ENCODE data around the gene DNAH17.

The DNAH17 gene

GRCh38 chr17:78607038-78607437, 29.8 kb upstream of the DNAH17 start:
- no peak for TF ChIP-seq TCF4 (CRISPR knock-in tag; IDR thresholded peaks at IDR 0.05; ENCODE audit: borderline replicate concordance)
- no peak for TF ChIP-seq PATZ1 (CRISPR knock-in tag; IDR thresholded peaks at IDR 0.05; ENCODE audit: borderline replicate concordance)
- TF ChIP-seq POU6F1 (CRISPR knock-in tag; IDR thresholded peaks at IDR 0.05; ENCODE audit: borderline replicate concordance, low read depth) = no peak
- no peak for TF ChIP-seq SNAI2 (CRISPR knock-in tag; IDR thresholded peaks at IDR 0.05)
- TF ChIP-seq RARB (CRISPR knock-in tag; IDR thresholded peaks at IDR 0.05) = no peak
- TF ChIP-seq CSRNP3 (CRISPR knock-in tag; IDR thresholded peaks at IDR 0.05) = no peak
- TF ChIP-seq BACH2 (CRISPR knock-in tag; IDR thresholded peaks at IDR 0.05; ENCODE audit: borderline replicate concordance) = no peak
- TF ChIP-seq TOX (CRISPR knock-in tag; IDR thresholded peaks at IDR 0.05; ENCODE audit: borderline replicate concordance) = no peak
- no peak for TF ChIP-seq PPARA (CRISPR knock-in tag; IDR thresholded peaks at IDR 0.05; ENCODE audit: borderline replicate concordance)
- no peak for TF ChIP-seq TSHZ2 (CRISPR knock-in tag; IDR thresholded peaks at IDR 0.05)
- no peak for TF ChIP-seq ZNF565 (CRISPR knock-in tag; conservative IDR thresholded peaks at IDR 0.05; ENCODE audit: low read depth)
- no peak for TF ChIP-seq ZFP30 (CRISPR knock-in tag; IDR thresholded peaks at IDR 0.05)
- TF ChIP-seq OSR1 (CRISPR knock-in tag; IDR thresholded peaks at IDR 0.05) = no peak
- no peak for TF ChIP-seq GLIS3 (CRISPR knock-in tag; IDR thresholded peaks at IDR 0.05)
- TF ChIP-seq ESRRG (CRISPR knock-in tag; IDR thresholded peaks at IDR 0.05) = no peak
- TF ChIP-seq ZNF8 (CRISPR knock-in tag; IDR thresholded peaks at IDR 0.05) = no peak
- no peak for TF ChIP-seq CSDC2 (CRISPR knock-in tag; IDR thresholded peaks at IDR 0.05)
- no peak for TF ChIP-seq ARNTL (CRISPR knock-in tag; IDR thresholded peaks at IDR 0.05; ENCODE audit: borderline replicate concordance, low read depth)
- no peak for TF ChIP-seq ZC3H10 (CRISPR knock-in tag; IDR thresholded peaks at IDR 0.05)
- no peak for TF ChIP-seq ZNF70 (CRISPR knock-in tag; IDR thresholded peaks at IDR 0.05)

GRCh38 chr17:78605886-78606285, 28.7 kb upstream of the DNAH17 start:
- TF ChIP-seq RARB (CRISPR knock-in tag; IDR thresholded peaks at IDR 0.05) (no peak), TSHZ2 (CRISPR knock-in tag; IDR thresholded peaks at IDR 0.05) (no peak), ESRRG (CRISPR knock-in tag; IDR thresholded peaks at IDR 0.05) (no peak), PPARA (CRISPR knock-in tag; IDR thresholded peaks at IDR 0.05; ENCODE audit: borderline replicate concordance) (no peak), TOX (CRISPR knock-in tag; IDR thresholded peaks at IDR 0.05; ENCODE audit: borderline replicate concordance) (no peak), ZC3H10 (CRISPR knock-in tag; IDR thresholded peaks at IDR 0.05) (no peak), CSRNP3 (CRISPR knock-in tag; IDR thresholded peaks at IDR 0.05) (no peak), ZFP3 (CRISPR knock-in tag; IDR thresholded peaks at IDR 0.05) (no peak), OSR1 (CRISPR knock-in tag; IDR thresholded peaks at IDR 0.05) (no peak)

More at GRCh38 chr17:78607038-78607437, 29.8 kb upstream of the DNAH17 start:
- no peak for ATAC-seq

More at GRCh38 chr17:78605886-78606285, 28.7 kb upstream of the DNAH17 start:
- ATAC-seq = no peak

Data from SK-N-SH treated with all-trans-retinoic acid at 6 μM for 48 hours (cell line).